HCT116 (cell line): ENCODE measurements around the gene KCND2.

Experiments
- EZH2 ChIP-seq: fragments of 200-600 bp; sonication (generic); IDR thresholded peaks from 2 replicates; pipeline ENCODE4 v1.6.1; 2017; ENCODE audit warnings: antibody characterized with exemption, mixed run types
- SRF ChIP-seq: IDR thresholded peaks from 2 replicates; pipeline ENCODE4 v1.6.1; 2012; ENCODE audit warnings: low read depth
- TF ChIP-seq, protein P1 (sequence below), 3 experiments: fragments of 200-600 bp in 1 of 3; sonication (generic) in 1 of 3; IDR thresholded peaks in 2 of 3; conservative IDR thresholded peaks in 1 of 3; 2 replicates each; pipeline ENCODE4 v1.5.1; 2012 to 2017; ENCODE audit warnings: low read depth in 2 of 3, low read length in 2 of 3, antibody characterized with exemption in 1 of 3, borderline replicate concordance in 1 of 3, control low read depth in 1 of 3, mild to moderate bottlenecking in 1 of 3, mixed read lengths in 1 of 3, mixed run types in 1 of 3, moderate library complexity in 1 of 3; ENCODE audit not compliant: insufficient read depth in 1 of 3

DNA sequence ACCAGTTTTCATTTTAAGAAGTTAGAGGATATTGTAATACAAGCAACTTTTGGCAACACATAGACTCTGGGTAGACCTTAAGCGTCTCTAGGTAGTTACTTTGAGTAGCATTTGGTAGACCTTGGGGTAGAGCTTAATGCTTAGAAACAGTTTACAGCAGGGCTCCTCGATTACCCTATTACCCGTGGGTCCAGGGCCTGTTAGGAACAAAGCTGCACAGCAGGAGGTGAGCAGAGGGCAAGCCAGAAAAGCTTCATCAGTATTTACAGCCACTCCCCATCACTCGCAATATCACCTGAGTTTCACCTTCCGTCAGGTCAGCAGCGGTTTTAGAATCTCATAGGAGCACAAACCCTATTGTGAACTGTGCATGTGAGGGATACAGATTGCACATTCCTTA is 411.5 kb downstream of the KCND2 start:
- TF ChIP-seq, protein P1, sequence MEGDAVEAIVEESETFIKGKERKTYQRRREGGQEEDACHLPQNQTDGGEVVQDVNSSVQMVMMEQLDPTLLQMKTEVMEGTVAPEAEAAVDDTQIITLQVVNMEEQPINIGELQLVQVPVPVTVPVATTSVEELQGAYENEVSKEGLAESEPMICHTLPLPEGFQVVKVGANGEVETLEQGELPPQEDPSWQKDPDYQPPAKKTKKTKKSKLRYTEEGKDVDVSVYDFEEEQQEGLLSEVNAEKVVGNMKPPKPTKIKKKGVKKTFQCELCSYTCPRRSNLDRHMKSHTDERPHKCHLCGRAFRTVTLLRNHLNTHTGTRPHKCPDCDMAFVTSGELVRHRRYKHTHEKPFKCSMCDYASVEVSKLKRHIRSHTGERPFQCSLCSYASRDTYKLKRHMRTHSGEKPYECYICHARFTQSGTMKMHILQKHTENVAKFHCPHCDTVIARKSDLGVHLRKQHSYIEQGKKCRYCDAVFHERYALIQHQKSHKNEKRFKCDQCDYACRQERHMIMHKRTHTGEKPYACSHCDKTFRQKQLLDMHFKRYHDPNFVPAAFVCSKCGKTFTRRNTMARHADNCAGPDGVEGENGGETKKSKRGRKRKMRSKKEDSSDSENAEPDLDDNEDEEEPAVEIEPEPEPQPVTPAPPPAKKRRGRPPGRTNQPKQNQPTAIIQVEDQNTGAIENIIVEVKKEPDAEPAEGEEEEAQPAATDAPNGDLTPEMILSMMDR (IDR thresholded peaks at IDR 0.05 in 2 of 3, conservative IDR thresholded peaks at IDR 0.05 in 1 of 3; ENCODE audit: borderline replicate concordance in 1 of 3, insufficient read depth in 1 of 3, low read depth in 2 of 3, low read length in 2 of 3): no peak
- TF ChIP-seq EZH2 (no peak), SRF (no peak)
